Natural killer cell (primary cell): ENCODE results near the gene PCARE. TPM values are rescaled to one million over a fixed set of nuclear protein-coding genes. Genes with fewer than 3 reads are reported as not detected.

Source experiments
- ATAC-seq, 3 donors: fragments of 150-1000 bp in 2 of 3; fragments of 200-7000 bp in 1 of 3; cut with Tn5 transposase; 1 replicate in 1 of 3; 2 replicates in 2 of 3; pipeline ENCODE4 v1.10.0; 2021; ENCODE audit warnings: mild to moderate bottlenecking in 2 of 3, moderate library complexity in 2 of 3
- DNase-seq, 2 donors: peaks; one replicate each; pipeline versions ENCODE4 v3.0.0 to v3.0.0-alpha.2; 2013 to 2021; ENCODE audit warnings: mixed read lengths in 1 of 2
- H3K27ac ChIP-seq: one replicate; pipeline ENCODE4 v1.5.1; 2013; ENCODE audit warnings: mild to moderate bottlenecking, low read length
- H3K27me3 ChIP-seq: one replicate; pipeline ENCODE4 v1.6.1; 2013; ENCODE audit warnings: low read length; ENCODE audit not compliant: control insufficient read depth, insufficient read depth
- H3K36me3 ChIP-seq: one replicate; pipeline ENCODE4 v1.6.1; 2013; ENCODE audit warnings: low read length; ENCODE audit not compliant: control insufficient read depth, insufficient read depth
- H3K4me1 ChIP-seq: one replicate; pipeline ENCODE4 v1.6.1; 2013; ENCODE audit warnings: low read length; ENCODE audit not compliant: control insufficient read depth, insufficient read depth
- H3K4me3 ChIP-seq: one replicate; pipeline ENCODE4 v1.5.1; 2013; ENCODE audit warnings: low read length
- H3K9me3 ChIP-seq: one replicate; pipeline ENCODE4 v1.6.1; 2013; ENCODE audit warnings: low read length; ENCODE audit not compliant: control insufficient read depth, insufficient read depth
- H3K27ac Mint-ChIP-seq, 2 donors: one replicate each; pipeline ENCODE4 v1.8.0; 2022; ENCODE audit warnings: mild to moderate bottlenecking in 2 of 2, mixed read lengths in 2 of 2, moderate library complexity in 1 of 2
- H3K27me3 Mint-ChIP-seq, 2 donors: one replicate each; pipeline ENCODE4 v1.8.0; 2022; ENCODE audit warnings: low read depth in 2 of 2, mixed read lengths in 2 of 2
- H3K36me3 Mint-ChIP-seq: one replicate; pipeline ENCODE4 v1.8.0; 2022; ENCODE audit warnings: mixed read lengths
- H3K4me1 Mint-ChIP-seq, 2 donors: one replicate each; pipeline ENCODE4 v1.8.0; 2022; ENCODE audit warnings: mixed read lengths in 2 of 2
- H3K4me3 Mint-ChIP-seq: one replicate; pipeline ENCODE4 v1.8.0; 2022; ENCODE audit warnings: mild to moderate bottlenecking, moderate library complexity, mixed read lengths
- H3K9me3 Mint-ChIP-seq, 2 donors: one replicate each; pipeline ENCODE4 v1.8.0; 2022; ENCODE audit warnings: mixed read lengths in 2 of 2
- WGBS: methylation state at CpG from one replicate; pipeline ENCODE4 v1.1.7; 2013; ENCODE audit warnings: missing lambda C conversion rate; ENCODE audit not compliant: insufficient coverage; 5-methylcytosine and 5-hydroxymethylcytosine counted together
- intact Hi-C: fragments of 100-400 bp; cut with micrococcal nuclease; formaldehyde crosslinking; loops from one replicate; pipeline ENCODE4 v1.14.2; 2022
- total RNA-seq, 4 donors: library from RNA; stranded (reverse); fragments of 120-200 nt in 1 of 4; gene quantifications; one replicate each; pipeline versions ENCODE4 v1.2.3 to v1.2.4, GENCODE V29; 2013 to 2022
- TF ChIP-seq, protein P1 (sequence below): fragments of 200-600 bp; IDR thresholded peaks from one replicate; pipeline ENCODE4 v1.8.0; 2022; ENCODE audit warnings: antibody characterized with exemption

The PCARE gene
- total RNA-seq, 3 donors from 2014 or later (not counting 1 experiment from before 2014, with no cell fraction given), result not detected

GRCh38 chr2:29053223-29053622, 21.1 kb downstream of the PCARE start:
- intact Hi-C loops, result no loop called here
- TF ChIP-seq, protein P1, sequence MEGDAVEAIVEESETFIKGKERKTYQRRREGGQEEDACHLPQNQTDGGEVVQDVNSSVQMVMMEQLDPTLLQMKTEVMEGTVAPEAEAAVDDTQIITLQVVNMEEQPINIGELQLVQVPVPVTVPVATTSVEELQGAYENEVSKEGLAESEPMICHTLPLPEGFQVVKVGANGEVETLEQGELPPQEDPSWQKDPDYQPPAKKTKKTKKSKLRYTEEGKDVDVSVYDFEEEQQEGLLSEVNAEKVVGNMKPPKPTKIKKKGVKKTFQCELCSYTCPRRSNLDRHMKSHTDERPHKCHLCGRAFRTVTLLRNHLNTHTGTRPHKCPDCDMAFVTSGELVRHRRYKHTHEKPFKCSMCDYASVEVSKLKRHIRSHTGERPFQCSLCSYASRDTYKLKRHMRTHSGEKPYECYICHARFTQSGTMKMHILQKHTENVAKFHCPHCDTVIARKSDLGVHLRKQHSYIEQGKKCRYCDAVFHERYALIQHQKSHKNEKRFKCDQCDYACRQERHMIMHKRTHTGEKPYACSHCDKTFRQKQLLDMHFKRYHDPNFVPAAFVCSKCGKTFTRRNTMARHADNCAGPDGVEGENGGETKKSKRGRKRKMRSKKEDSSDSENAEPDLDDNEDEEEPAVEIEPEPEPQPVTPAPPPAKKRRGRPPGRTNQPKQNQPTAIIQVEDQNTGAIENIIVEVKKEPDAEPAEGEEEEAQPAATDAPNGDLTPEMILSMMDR, result no peak
- Mint-ChIP-seq H3K4me1 (peaks cover 0 to 18% of the 10 kb centered on the region in 2 donors), H3K9me3 (no peaks in the 10 kb centered on the region), H3K36me3 (no peaks in the 10 kb centered on the region), H3K27me3 (no peaks in the 10 kb centered on the region), H3K4me3 (no peak overlapping the region), H3K27ac (no peak overlapping the region)
- DNase-seq, result no peak
- H3K27ac ChIP-seq, result no peak overlapping the region
- H3K27me3 ChIP-seq, result no peaks in the 10 kb centered on the region
- H3K4me3 ChIP-seq, result no peak overlapping the region
- WGBS, result 92% methylated on average over 7 of the region's 7 CpGs
- peaks cover 10% of the 10 kb centered on the region for H3K36me3 ChIP-seq
- H3K4me1 ChIP-seq, result no peaks in the 10 kb centered on the region
- no peak for ATAC-seq
- no peaks in the 10 kb centered on the region for H3K9me3 ChIP-seq

- TF ChIP-seq, protein P1, result no peak
- 93% methylated on average over 6 of the region's 6 CpGs for WGBS
- Mint-ChIP-seq H3K9me3 (no peaks in the 10 kb centered on the region), H3K27ac (no peak overlapping the region), H3K4me1 (peaks cover 0 to 21% of the 10 kb centered on the region in 2 donors), H3K27me3 (no peaks in the 10 kb centered on the region), H3K4me3 (no peak overlapping the region), H3K36me3 (no peaks in the 10 kb centered on the region)
- Histone ChIP-seq H3K36me3 (peaks cover 10% of the 10 kb centered on the region), H3K4me1 (no peaks in the 10 kb centered on the region), H3K27me3 (no peaks in the 10 kb centered on the region), H3K4me3 (no peak overlapping the region), H3K27ac (no peak overlapping the region), H3K9me3 (no peaks in the 10 kb centered on the region)
- DNase-seq, result no peak
- no peak for ATAC-seq
- intact Hi-C loops, result no loop called here
Measured at GRCh38 chr2:29052807-29053206, 21.5 kb downstream of the PCARE start.

DNA sequence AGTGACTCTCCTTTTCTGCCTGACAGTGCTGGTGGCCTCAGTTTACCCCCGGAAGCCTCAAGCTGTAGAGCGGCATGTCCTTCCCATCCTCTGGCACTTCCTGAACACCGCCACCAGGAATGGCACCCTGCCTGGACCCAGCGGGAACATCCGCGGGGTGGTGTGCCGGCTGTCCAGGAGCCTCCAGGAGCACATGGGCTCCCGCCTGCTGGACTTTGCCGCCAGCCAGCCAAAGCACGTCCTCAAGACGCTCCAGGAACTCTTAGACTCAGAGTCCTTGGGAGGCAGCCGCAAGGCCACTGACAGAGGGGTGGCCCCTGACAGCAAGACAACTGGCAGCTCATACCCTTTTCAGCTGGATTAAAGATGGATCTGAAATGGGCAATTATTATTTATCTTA, 22.6 kb downstream of the PCARE start:
- no peaks in the 10 kb centered on the region for H3K4me1 ChIP-seq
- Mint-ChIP-seq H3K36me3 (no peaks in the 10 kb centered on the region), H3K4me1 (peaks cover 0 to 31% of the 10 kb centered on the region in 2 donors), H3K4me3 (no peak overlapping the region), H3K27me3 (no peaks in the 10 kb centered on the region), H3K9me3 (no peaks in the 10 kb centered on the region), H3K27ac (no peak overlapping the region)
- 97% methylated on average over 12 of the region's 12 CpGs for WGBS
- no peaks in the 10 kb centered on the region for H3K27me3 ChIP-seq
- H3K4me3 ChIP-seq, result no peak overlapping the region
- H3K9me3 ChIP-seq, result no peaks in the 10 kb centered on the region
- DNase-seq (no peak), ATAC-seq (no peak)
- intact Hi-C loops, result no loop called here
- H3K27ac ChIP-seq, result no peak overlapping the region
- peaks cover 15% of the 10 kb centered on the region for H3K36me3 ChIP-seq
- TF ChIP-seq, protein P1, result no peak

GRCh38 chr2:29050591-29050990, 23.7 kb downstream of the PCARE start:
- Mint-ChIP-seq H3K4me3 (no peak overlapping the region), H3K36me3 (no peaks in the 10 kb centered on the region), H3K9me3 (no peaks in the 10 kb centered on the region), H3K27ac (no peak overlapping the region), H3K4me1 (peaks cover 0 to 36% of the 10 kb centered on the region in 2 donors), H3K27me3 (no peaks in the 10 kb centered on the region)
- Histone ChIP-seq H3K9me3 (no peaks in the 10 kb centered on the region), H3K4me1 (no peaks in the 10 kb centered on the region), H3K27me3 (no peaks in the 10 kb centered on the region), H3K4me3 (no peak overlapping the region), H3K36me3 (peaks cover 22% of the 10 kb centered on the region), H3K27ac (no peak overlapping the region)
- intact Hi-C loops, result no loop called here
- ATAC-seq, result no peak
- TF ChIP-seq, protein P1, result no peak
- 65% methylated on average over 8 of the region's 8 CpGs for WGBS
- DNase-seq, result no peak
